Left ventricle myocardium inferior (tissue), 1 donor: ENCODE measurements around the gene SDK1. TPM values are rescaled to one million over a fixed set of nuclear protein-coding genes. Genes with fewer than 3 reads are reported as not detected.

ENCODE experiments used
- DNase-seq: peaks from one replicate; pipeline ENCODE4 v3.0.0-alpha.2; 2020
- H3K27ac ChIP-seq: fragments of 200-600 bp; replicated peaks from 2 replicates; pipeline ENCODE4 v1.8.0; 2021
- H3K27me3 ChIP-seq: fragments of 200-600 bp; 2 replicates; pipeline ENCODE4 v1.8.0; 2021; ENCODE audit warnings: low read depth
- H3K36me3 ChIP-seq: fragments of 200-600 bp; 2 replicates; pipeline ENCODE4 v1.8.0; 2021
- H3K4me1 ChIP-seq: fragments of 200-600 bp; 2 replicates; pipeline ENCODE4 v1.8.0; 2021
- H3K4me3 ChIP-seq: fragments of 200-600 bp; 2 replicates; pipeline ENCODE4 v1.8.0; 2021; ENCODE audit warnings: mild to moderate bottlenecking, moderate library complexity
- H3K9me3 ChIP-seq: fragments of 200-600 bp; replicated peaks from 2 replicates; pipeline ENCODE4 v1.8.0; 2021
- CTCF ChIP-seq: fragments of 200-600 bp; IDR thresholded peaks from 2 replicates; pipeline ENCODE4 v1.8.0; 2021; ENCODE audit warnings: antibody characterized with exemption, mild to moderate bottlenecking, borderline replicate concordance
- intact Hi-C: fragments of 100-400 bp; cut with micrococcal nuclease; formaldehyde crosslinking; loops from one replicate; pipeline ENCODE4 v1.11.0; 2022
- total RNA-seq: library from RNA; stranded (reverse); fragmentation: NEBNext Ultra II Directional; extraction: Animal tissue kit (Norgen Biotek cat#: 25700); gene quantifications from one replicate; pipeline ENCODE4 v1.2.1, GENCODE V29; 2021
- donor health status: DM: no; HTN: yes; CAD: no; lungs with severe emphysema.

SDK1 gene
- total RNA-seq, 1 donor from 2014 or later: 1.3 TPM

- no peaks in the 10 kb centered on the region for H3K9me3 ChIP-seq
- peak; percentile 53 for TF ChIP-seq CTCF
- intact Hi-C loops: no loop called here
- no peak overlapping the region for H3K27ac ChIP-seq
- no peak overlapping the region for H3K4me3 ChIP-seq
- H3K4me1 ChIP-seq: no peaks in the 10 kb centered on the region
- no peaks in the 10 kb centered on the region for H3K27me3 ChIP-seq
- no peaks in the 10 kb centered on the region for H3K36me3 ChIP-seq
- no peak for DNase-seq
Measured at GRCh38 chr7:3482147-3482921, 181.3 kb downstream of the SDK1 start.

- intact Hi-C loops: no loop called here
Measured at GRCh38 chr7:3486841-3487240, 185.8 kb downstream of the SDK1 start.

GRCh38 chr7:3488829-3489228 is 187.8 kb downstream of the SDK1 start:
- Histone ChIP-seq H3K4me1 (peaks cover 5% of the 10 kb centered on the region), H3K9me3 (no peaks in the 10 kb centered on the region), H3K27me3 (no peaks in the 10 kb centered on the region), H3K36me3 (no peaks in the 10 kb centered on the region), H3K4me3 (no peak overlapping the region), H3K27ac (no peak overlapping the region)
- intact Hi-C loops: no loop called here
- TF ChIP-seq CTCF: no peak
- DNase-seq: no peak

More at GRCh38 chr7:3486841-3487240, 185.8 kb downstream of the SDK1 start:
- Histone ChIP-seq H3K9me3 (no peaks in the 10 kb centered on the region), H3K4me1 (no peaks in the 10 kb centered on the region), H3K27ac (no peak overlapping the region), H3K27me3 (no peaks in the 10 kb centered on the region), H3K36me3 (no peaks in the 10 kb centered on the region), H3K4me3 (no peak overlapping the region)
- DNase-seq: no peak
- no peak for TF ChIP-seq CTCF

- DNase-seq: no peak
- intact Hi-C loops: no loop called here
- H3K36me3 ChIP-seq: no peaks in the 10 kb centered on the region
- H3K27me3 ChIP-seq: no peaks in the 10 kb centered on the region
- H3K27ac ChIP-seq: no peak overlapping the region
- H3K4me3 ChIP-seq: no peak overlapping the region
- H3K9me3 ChIP-seq: no peaks in the 10 kb centered on the region
- no peak for TF ChIP-seq CTCF
- H3K4me1 ChIP-seq: peaks cover 14% of the 10 kb centered on the region
Measured at GRCh38 chr7:3493499-3493898, 192.4 kb downstream of the SDK1 start.

GRCh38 chr7:3494947-3495346 is 193.9 kb downstream of the SDK1 start:
- Histone ChIP-seq H3K9me3 (peaks cover 8% of the 10 kb centered on the region), H3K27me3 (no peaks in the 10 kb centered on the region), H3K4me1 (peaks cover 14% of the 10 kb centered on the region), H3K36me3 (no peaks in the 10 kb centered on the region), H3K4me3 (no peak overlapping the region), H3K27ac (no peak overlapping the region)
- no peak for TF ChIP-seq CTCF
- no peak for DNase-seq
- intact Hi-C loops: no loop called here
